ENCODE results near the gene DNAH6. TPM values are rescaled to one million over a fixed set of nuclear protein-coding genes. Genes with fewer than 3 reads are reported as not detected.

Gene DNAH6
- total RNA-seq, 1 donor from 2014 or later, result 0.52 TPM

DNA sequence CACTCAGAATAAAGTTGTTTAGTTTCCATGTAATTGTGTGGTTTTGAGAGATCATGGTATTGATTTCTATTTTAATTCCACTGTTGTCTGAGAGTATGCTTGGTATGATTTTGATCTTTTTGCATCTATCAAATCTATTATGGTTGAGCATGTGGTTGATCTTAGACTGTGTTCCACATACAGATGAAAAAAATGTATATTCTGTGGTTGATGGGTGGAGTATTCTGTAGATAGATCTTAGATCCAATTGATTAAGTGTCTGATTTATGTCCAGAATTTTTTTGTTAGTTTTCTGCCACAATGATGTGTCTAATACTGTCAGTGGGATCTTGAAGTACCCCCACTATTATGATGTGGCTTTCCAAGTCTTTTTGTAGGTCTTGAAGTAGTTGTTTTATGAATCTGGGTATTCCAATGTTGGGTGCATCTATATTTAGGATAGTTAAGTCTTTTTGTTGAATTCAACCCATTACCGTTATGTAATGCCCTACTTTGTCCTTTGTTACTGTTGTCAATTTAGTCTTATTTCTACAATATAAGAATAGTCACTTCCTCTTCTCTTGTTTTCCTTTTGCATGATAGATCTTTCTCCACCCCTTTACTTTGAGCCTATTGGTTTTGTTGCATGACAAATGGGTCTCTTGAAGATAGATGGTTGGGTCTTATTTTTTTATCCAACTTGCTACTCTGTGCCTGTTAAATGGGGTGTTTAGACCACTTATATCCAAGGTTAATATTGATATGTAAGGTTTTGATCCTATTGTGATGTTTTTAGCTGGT lies 262.8 kb downstream of the DNAH6 start:
- no peak for DNase-seq (ENCODE audit: low read depth)
- TF ChIP-seq, protein P1, sequence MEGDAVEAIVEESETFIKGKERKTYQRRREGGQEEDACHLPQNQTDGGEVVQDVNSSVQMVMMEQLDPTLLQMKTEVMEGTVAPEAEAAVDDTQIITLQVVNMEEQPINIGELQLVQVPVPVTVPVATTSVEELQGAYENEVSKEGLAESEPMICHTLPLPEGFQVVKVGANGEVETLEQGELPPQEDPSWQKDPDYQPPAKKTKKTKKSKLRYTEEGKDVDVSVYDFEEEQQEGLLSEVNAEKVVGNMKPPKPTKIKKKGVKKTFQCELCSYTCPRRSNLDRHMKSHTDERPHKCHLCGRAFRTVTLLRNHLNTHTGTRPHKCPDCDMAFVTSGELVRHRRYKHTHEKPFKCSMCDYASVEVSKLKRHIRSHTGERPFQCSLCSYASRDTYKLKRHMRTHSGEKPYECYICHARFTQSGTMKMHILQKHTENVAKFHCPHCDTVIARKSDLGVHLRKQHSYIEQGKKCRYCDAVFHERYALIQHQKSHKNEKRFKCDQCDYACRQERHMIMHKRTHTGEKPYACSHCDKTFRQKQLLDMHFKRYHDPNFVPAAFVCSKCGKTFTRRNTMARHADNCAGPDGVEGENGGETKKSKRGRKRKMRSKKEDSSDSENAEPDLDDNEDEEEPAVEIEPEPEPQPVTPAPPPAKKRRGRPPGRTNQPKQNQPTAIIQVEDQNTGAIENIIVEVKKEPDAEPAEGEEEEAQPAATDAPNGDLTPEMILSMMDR (conservative IDR thresholded peaks at IDR 0.05; ENCODE audit: low read depth, low read length), result no peak
- H3K4me3 ChIP-seq (ENCODE audit: low read depth, low read length), result no peak overlapping the region

DNA sequence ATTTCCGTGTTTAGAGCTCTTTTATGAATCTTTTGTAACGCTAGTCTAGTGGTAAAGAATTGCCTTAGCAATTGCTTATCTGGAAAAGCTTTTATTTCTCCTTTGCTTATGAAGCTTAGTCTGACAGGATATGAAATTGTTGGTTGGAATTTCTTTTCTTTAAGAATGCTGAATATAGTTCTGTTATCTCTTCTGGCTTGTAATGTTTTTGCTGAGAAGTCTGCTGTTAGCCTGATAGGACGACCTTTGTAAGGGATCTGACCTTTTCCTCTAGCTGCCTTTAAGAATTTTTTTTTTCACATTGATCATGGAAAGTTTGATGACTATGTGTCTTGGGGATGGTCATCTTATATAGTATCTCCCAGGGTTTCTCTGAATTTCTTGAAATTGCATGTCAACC lies 263.5 kb downstream of the DNAH6 start:
- H3K4me3 ChIP-seq (ENCODE audit: low read depth, low read length), result no peak overlapping the region
- DNase-seq (ENCODE audit: low read depth), result no peak
- TF ChIP-seq, protein P1 (conservative IDR thresholded peaks at IDR 0.05; ENCODE audit: low read depth, low read length), result no peak

DNA sequence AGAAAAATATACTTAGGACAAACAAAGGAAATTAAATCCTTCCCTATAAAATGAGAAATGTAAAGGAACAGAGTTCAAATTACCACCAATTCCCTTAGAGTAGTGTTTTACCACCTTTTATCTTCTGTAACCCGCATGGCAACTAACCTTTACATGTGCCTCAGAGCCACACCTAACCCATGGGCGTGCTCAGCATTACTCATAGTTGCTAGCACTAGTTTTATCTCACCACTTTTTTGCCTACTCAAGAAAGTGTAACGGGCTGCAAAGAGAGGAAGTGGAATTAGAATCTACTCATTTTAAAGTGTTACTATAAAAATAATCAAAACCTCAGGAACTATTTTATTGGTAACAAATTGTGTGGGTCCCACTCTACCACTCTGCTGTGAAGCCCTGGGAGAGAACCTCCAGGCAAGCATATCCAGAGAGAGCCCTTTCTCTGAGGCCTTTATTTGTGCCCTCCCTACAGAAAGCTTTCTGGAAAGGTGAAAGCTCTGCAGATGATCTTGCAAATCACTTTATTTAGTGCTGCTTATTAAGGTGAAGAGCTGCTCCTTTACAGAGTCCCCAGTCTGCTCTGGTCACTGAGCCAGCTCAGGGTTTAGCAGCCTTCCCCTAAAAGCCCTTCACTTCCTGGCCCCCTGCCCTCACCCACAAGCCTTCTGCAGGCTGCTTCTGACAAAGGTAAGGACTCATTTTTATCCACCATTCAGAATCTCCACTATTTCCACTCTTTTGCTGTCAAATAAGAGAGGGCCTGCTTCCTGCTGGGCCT lies 265.8 kb downstream of the DNAH6 start:
- TF ChIP-seq, protein P1 (conservative IDR thresholded peaks at IDR 0.05; ENCODE audit: low read depth, low read length), result no peak
- no peak overlapping the region for H3K4me3 ChIP-seq (ENCODE audit: low read depth, low read length)
- no peak for DNase-seq (ENCODE audit: low read depth)

DNA sequence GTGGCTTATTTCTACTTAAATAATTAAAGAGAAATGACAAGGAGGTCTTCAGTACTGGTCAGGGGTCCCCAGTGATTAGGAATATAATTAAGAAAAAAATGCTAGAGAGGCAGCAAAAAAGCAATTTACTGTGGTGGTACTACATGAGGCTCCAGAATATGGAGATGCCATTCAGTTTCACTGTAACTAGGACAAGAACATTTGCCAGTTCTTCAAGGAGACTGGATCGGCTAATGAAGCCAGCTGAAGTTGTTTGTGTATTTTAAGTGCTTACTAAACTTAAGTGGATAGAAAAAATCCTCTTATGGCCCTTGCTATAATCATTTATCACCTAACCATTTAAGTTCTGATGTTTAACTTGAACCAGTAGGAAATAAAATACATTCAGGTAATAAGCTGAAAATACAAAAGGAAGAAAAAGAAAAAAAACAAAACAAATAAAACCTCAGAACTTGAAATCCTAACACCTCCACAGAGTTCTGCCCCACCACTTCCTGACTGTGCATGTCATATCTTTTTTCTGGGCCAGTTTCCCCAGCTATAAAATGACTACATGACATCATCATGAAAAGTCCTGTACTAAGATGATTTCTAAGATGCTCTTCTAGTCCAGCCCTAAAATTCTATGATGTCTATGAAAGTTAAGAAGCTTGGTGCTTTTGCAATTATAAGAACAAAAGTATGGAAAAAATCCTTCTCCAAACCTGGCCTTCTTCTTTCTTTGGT lies 266.6 kb downstream of the DNAH6 start:
- no peak overlapping the region for H3K4me3 ChIP-seq (ENCODE audit: low read depth, low read length)
- TF ChIP-seq, protein P1 (conservative IDR thresholded peaks at IDR 0.05; ENCODE audit: low read depth, low read length), result no peak
- no peak for DNase-seq (ENCODE audit: low read depth)

DNA sequence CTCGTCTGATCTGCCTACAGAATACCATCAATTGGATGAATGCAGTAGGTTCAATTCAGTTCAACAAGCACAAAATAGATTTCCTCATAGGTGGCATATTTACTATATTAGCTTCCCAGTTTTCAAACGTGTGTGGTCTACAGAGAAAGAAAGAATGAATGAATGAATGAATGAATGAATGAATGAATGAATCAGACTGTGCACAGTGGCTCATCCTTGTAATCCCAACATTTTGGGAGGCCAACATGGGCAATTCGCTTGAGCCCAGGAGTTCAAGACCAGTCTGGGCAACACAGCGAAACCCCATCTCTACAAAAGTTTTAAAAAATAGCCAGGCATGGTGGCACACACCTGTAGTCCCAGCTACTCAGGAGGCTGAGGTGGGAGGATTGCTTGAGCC lies 269.7 kb downstream of the DNAH6 start:
- TF ChIP-seq, protein P1 (conservative IDR thresholded peaks at IDR 0.05; ENCODE audit: low read depth, low read length), result no peak
- no peak for DNase-seq (ENCODE audit: low read depth)
- no peak overlapping the region for H3K4me3 ChIP-seq (ENCODE audit: low read depth, low read length)

DNA sequence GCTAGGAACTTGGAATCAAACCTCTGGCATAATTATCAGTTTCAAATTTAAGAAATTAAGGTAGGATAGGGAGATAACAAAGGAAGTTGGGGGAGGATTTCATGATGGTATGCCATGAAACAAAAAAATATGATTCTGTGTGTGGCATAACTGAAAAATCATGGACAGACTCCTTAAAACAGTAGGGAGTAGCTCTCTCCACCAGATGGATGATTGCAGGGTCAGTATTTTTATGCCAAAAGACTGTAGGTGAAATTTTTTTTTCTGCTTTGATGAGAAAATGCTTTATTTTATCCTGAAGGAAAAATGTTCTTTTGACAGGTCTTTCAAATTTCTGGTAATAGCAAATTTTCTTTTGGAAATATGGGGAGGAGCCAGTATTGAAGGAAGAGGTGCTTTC lies 270.3 kb downstream of the DNAH6 start:
- no peak for DNase-seq (ENCODE audit: low read depth)
- no peak overlapping the region for H3K4me3 ChIP-seq (ENCODE audit: low read depth, low read length)
- TF ChIP-seq, protein P1 (conservative IDR thresholded peaks at IDR 0.05; ENCODE audit: low read depth, low read length), result no peak
